Progenitor cell of endocrine pancreas (in vitro differentiated cells): ENCODE measurements around the gene CLCA1. TPM values are rescaled to one million over a fixed set of nuclear protein-coding genes. Genes with fewer than 3 reads are reported as not detected.

ENCODE experiments used
- DNase-seq: peaks from one replicate; pipeline ENCODE4 v3.0.0; 2021; ENCODE audit warnings: low spot score; ENCODE audit not compliant: unreplicated experiment
- H3K27ac Mint-ChIP-seq: 2 replicates; pipeline ENCODE4 v1.8.0; 2021; ENCODE audit warnings: mild to moderate bottlenecking, moderate library complexity, mixed read lengths
- H3K27me3 Mint-ChIP-seq: 2 replicates; pipeline ENCODE4 v1.8.0; 2021; ENCODE audit warnings: mixed read lengths
- H3K36me3 Mint-ChIP-seq: 2 replicates; pipeline ENCODE4 v1.8.0; 2022; ENCODE audit warnings: mixed read lengths; ENCODE audit not compliant: insufficient read depth
- H3K4me1 Mint-ChIP-seq: 2 replicates; pipeline ENCODE4 v1.8.0; 2021; ENCODE audit warnings: low read depth, mixed read lengths
- H3K4me3 Mint-ChIP-seq: 2 replicates; pipeline ENCODE4 v1.8.0; 2021; ENCODE audit warnings: low read depth, mild to moderate bottlenecking, moderate library complexity, mixed read lengths
- H3K9me3 Mint-ChIP-seq: 2 replicates; pipeline ENCODE4 v1.8.0; 2021; ENCODE audit warnings: low read depth, mixed read lengths
- CTCF ChIP-seq: fragments of 200-600 bp; sonication (generic); IDR thresholded peaks from one replicate; pipeline ENCODE4 v1.5.0; 2021; ENCODE audit warnings: antibody characterized with exemption, mild to moderate bottlenecking; ENCODE audit not compliant: unreplicated experiment
- total RNA-seq: library from RNA; stranded (reverse); gene quantifications from 2 replicates; pipeline ENCODE4 v1.2.1, GENCODE V29; 2021

The CLCA1 gene
- total RNA-seq, 1 donor from 2014 or later, result not detected

- no peak for DNase-seq
- Mint-ChIP-seq H3K36me3 (no peaks in the 10 kb centered on the region), H3K27ac (no peak overlapping the region), H3K4me1 (peaks cover 2% of the 10 kb centered on the region), H3K27me3 (no peaks in the 10 kb centered on the region), H3K9me3 (no peaks in the 10 kb centered on the region), H3K4me3 (no peak overlapping the region)
- TF ChIP-seq CTCF, result no peak
Observed at GRCh38 chr1:86429122-86429725, 39.5 kb upstream of the CLCA1 start.

- Mint-ChIP-seq H3K4me1 (peaks cover 2% of the 10 kb centered on the region), H3K36me3 (no peaks in the 10 kb centered on the region), H3K27me3 (no peaks in the 10 kb centered on the region), H3K4me3 (no peak overlapping the region), H3K27ac (no peak overlapping the region), H3K9me3 (no peaks in the 10 kb centered on the region)
- no peak for DNase-seq
- TF ChIP-seq CTCF, result no peak
Observed at GRCh38 chr1:86429835-86430234, 38.9 kb upstream of the CLCA1 start.

- no peak for DNase-seq
- peaks cover 2% of the 10 kb centered on the region for H3K4me1 Mint-ChIP-seq
- TF ChIP-seq CTCF, result no peak
- H3K27ac Mint-ChIP-seq, result no peak overlapping the region
- H3K36me3 Mint-ChIP-seq, result no peaks in the 10 kb centered on the region
- H3K9me3 Mint-ChIP-seq, result no peaks in the 10 kb centered on the region
- no peaks in the 10 kb centered on the region for H3K27me3 Mint-ChIP-seq
- H3K4me3 Mint-ChIP-seq, result no peak overlapping the region
Observed at GRCh38 chr1:86430376-86430775, 38.4 kb upstream of the CLCA1 start.

- Mint-ChIP-seq H3K27ac (no peak overlapping the region), H3K27me3 (peaks cover 3% of the 10 kb centered on the region), H3K9me3 (no peaks in the 10 kb centered on the region), H3K4me1 (peaks cover 2% of the 10 kb centered on the region), H3K36me3 (no peaks in the 10 kb centered on the region), H3K4me3 (no peak overlapping the region)
- TF ChIP-seq CTCF, result no peak
- DNase-seq, result no peak
Observed at GRCh38 chr1:86434059-86434458, 34.7 kb upstream of the CLCA1 start.

GRCh38 chr1:86435327-86435726 is 33.4 kb upstream of the CLCA1 start:
- Mint-ChIP-seq H3K9me3 (no peaks in the 10 kb centered on the region), H3K4me3 (no peak overlapping the region), H3K4me1 (peaks cover 2% of the 10 kb centered on the region), H3K27me3 (peaks cover 3% of the 10 kb centered on the region), H3K36me3 (no peaks in the 10 kb centered on the region), H3K27ac (no peak overlapping the region)
- no peak for TF ChIP-seq CTCF
- DNase-seq, result no peak
